ENCODE measurements around the gene SPRYD3.

DNA sequence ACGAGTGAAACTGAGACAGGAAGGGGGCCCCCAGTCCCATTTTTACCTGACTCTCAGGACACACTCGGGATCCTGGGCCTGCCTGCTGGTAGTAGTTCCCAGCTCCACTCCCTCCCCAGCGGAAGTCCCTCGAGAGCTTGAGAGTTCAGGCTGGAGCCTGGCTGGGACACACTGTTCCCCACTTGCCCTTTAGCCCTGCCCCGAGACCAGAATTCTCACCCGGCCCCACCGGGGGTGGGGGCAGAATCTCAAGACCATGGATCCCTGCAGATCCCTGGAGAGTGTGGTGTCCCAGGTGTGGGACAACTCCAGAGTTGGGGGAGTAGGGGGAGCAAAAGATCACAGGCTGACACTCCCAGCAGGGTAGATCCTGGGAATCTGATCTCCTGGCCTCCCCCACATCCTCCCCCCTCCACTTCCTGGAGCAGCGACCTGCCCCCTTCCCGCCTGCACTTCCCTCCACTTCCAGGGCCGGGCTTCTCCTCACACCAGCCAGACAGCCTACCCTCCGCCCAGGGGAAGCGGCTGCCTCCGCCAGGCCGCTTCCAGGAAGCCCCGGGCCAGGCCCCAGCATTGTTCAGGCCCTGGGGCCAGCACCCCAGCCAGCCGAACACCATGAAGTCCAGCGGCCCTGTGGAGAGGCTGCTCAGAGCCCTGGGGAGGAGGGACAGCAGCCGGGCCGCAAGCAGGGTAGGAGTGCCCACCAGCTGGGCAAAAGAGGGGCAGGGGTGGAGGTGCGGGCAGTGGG lies 29.4 kb downstream of the SPRYD3 start, which contains the start of gene TNS2:
- TF ChIP-seq, protein P1, sequence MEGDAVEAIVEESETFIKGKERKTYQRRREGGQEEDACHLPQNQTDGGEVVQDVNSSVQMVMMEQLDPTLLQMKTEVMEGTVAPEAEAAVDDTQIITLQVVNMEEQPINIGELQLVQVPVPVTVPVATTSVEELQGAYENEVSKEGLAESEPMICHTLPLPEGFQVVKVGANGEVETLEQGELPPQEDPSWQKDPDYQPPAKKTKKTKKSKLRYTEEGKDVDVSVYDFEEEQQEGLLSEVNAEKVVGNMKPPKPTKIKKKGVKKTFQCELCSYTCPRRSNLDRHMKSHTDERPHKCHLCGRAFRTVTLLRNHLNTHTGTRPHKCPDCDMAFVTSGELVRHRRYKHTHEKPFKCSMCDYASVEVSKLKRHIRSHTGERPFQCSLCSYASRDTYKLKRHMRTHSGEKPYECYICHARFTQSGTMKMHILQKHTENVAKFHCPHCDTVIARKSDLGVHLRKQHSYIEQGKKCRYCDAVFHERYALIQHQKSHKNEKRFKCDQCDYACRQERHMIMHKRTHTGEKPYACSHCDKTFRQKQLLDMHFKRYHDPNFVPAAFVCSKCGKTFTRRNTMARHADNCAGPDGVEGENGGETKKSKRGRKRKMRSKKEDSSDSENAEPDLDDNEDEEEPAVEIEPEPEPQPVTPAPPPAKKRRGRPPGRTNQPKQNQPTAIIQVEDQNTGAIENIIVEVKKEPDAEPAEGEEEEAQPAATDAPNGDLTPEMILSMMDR (IDR thresholded peaks at IDR 0.05) = no peak
- TF ChIP-seq POLR2A (IDR thresholded peaks at IDR 0.05) = peak in 1 of 2 donors; percentile 53
